ENCODE results near the gene EXT2.

EXT2 gene

GRCh38 chr11:44095506-44096359 is at the start of gene EXT2:
TSS of gene EXT2 (plus strand) at chr11:44095678. CDS start at chr11:44107713, 12,035 bp downstream.
- peak; percentile 66 for DNase-seq

- DNase-seq, result no peak
Observed at GRCh38 chr11:44046182-44046581, 49.3 kb upstream of the EXT2 start.

GRCh38 chr11:44047298-44047697 is 48.2 kb upstream of the EXT2 start:
- no peak for DNase-seq

GRCh38 chr11:44047931-44048431 is 47.5 kb upstream of the EXT2 start, which contains the start of gene ACCSL:
TSS of gene ACCSL (plus strand) at chr11:44047981. CDS start at chr11:44048037, 56 bp downstream.
- no peak for DNase-seq

DNA sequence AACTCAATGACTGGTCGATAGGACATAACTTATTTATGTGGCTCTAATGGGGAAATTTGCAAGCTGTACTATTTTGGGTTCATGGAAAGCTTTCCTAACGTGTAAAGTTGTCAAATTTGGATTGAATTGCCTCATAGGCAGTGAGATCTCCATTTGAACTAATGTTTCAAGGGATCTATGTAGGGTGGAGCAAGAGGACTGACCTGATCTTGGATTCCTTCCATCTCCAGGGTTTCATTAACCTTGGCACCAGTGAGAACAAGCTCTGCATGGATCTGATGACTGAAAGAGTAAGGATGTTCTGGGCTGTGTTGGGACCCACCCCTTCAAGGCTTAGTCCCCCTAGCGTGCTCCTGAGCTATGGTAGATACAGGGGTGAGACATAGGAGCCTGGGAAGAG is 45.6 kb upstream of the EXT2 start:
- no peak for DNase-seq

GRCh38 chr11:44051171-44051570 is 44.3 kb upstream of the EXT2 start:
- DNase-seq, result no peak

GRCh38 chr11:44057340-44057739 is 38.1 kb upstream of the EXT2 start:
- no peak for DNase-seq

DNA sequence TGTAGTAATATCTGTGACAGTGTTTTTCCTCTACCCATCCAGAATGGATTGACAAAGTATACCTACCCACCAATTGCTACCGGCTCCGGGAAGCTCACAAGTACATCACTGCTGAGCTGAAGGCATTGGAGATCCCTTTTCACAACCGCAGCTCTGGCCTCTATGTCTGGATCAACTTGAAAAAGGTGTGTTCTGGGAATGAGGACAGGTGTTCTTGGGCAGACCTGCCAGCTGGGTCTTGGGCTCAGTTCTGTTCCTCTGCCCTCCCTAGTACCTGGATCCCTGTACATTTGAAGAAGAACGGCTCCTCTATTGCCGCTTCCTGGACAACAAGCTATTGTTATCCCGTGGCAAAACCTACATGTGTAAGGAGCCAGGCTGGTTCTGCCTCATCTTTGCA is 37.2 kb upstream of the EXT2 start:
- DNase-seq, result no peak

DNA sequence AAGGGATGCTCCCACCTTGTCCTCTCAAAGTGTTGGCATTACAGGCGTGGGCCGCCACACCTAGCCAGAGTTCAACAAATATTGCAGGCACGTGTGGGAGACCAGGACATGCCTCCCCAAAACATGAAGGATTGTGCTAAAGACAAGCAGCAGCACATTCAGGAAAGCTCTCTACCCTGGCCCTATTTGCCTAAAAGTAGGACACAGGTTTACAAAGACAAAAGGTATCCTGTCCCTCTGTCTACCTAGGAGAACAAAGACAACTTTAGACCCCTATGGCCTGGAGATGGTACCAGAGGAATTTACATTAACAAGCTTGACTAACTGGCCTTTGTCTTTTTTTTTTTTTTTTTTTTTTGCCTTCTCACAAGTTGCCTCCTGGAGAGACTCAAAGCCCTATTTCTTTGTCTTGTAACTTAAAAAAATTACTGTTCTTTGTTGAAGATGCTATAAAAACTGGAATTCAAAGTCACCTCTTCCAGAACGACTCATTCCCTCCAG is 30.3 kb upstream of the EXT2 start:
- DNase-seq, result no peak

GRCh38 chr11:44065841-44066731 is 29.4 kb upstream of the EXT2 start, which contains the start of gene ACCS:
TSS of gene ACCS (plus strand) at chr11:44066270. CDS start at chr11:44067628, 1,358 bp downstream.
- DNase-seq, result peak; percentile 89

- no peak for DNase-seq
Observed at GRCh38 chr11:44066732-44067141, 28.7 kb upstream of the EXT2 start.

GRCh38 chr11:44067266-44067665 is 28.2 kb upstream of the EXT2 start:
- no peak for DNase-seq

GRCh38 chr11:44068180-44068579 is 27.3 kb upstream of the EXT2 start:
- DNase-seq, result no peak

GRCh38 chr11:44071157-44071556 is 24.3 kb upstream of the EXT2 start:
- DNase-seq, result no peak

DNA sequence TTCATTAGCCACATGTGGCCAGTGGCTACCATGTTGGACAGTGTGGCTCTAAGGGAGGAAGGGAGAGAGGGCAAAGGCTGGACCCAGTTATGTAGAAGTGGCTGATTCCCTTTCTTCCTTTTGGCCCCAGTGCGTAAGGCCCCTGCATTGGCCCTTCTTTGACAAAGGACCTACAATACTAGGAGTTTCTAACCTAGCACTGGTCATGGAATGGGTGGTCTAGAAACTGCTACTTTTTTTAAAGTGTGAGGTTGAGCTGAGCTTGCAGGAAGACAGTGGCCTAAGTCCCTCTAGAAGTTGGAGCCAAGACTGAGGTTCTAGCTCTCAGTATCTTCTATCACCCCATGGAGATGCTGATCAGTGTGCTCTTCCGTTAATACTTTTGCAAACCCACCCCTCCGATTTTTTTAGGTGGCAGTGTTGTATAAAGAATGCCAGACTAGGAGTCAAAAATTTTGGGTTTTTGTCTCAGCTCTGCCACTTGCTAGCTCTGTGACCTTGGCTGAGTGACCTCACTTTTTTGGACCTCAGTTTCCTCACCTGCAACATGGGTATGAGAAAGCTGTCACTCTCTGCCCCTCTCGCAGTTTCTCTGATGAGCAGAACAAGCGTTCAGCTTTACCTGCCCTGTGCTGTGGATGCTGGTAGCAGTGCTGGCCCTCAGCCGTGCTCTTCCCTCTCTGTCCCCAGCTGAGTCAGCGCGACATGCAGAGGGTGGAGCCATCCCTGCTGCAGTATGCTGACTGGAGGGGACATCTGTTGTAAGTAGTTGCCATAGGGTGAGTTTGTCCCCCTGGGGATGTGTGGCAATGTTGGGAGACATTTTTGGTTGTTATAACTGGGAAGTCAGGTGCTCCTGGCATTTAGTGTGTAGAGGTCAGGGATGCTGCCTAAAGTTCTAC is 22.5 kb upstream of the EXT2 start:
- DNase-seq, result no peak

- DNase-seq, result no peak
Observed at GRCh38 chr11:44078794-44079193, 16.7 kb upstream of the EXT2 start.

GRCh38 chr11:44079376-44079775 is 16.1 kb upstream of the EXT2 start:
- no peak for DNase-seq

DNA sequence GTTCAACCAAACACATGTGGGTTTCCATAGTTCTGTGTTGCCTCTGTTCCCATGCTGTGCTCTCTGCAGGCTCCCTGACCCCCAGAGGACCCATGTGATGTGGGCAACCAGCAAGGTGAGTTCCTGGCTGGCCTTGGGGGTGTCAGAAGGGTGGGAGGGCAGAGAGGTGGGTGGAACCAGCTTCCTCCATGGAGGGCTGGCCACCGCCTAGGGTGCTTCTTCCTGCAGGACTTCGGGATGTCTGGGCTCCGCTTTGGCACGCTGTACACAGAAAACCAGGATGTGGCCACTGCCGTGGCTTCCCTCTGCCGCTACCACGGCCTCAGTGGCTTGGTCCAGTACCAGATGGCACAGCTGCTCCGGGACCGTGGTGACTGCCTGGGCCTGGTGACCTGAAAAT is 14.5 kb upstream of the EXT2 start:
- DNase-seq, result no peak

DNA sequence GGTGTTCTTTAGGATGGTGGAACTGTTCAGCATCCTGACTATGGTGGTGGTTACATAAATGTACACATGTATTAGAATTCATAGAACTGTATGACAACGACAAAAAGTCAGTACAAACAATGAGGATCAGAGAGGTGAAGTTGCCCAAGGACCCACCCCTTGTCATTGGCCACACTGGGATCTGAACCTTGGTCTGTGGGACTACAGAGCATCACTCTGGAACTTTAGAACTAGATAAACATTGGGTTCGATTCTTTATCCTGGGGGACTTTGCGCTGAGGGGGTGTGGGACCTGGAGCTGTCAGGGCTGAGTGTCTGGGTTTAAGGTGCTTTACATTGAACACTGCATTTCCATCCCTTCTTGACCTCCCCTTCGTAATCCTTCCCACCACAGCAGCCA is 12.8 kb upstream of the EXT2 start:
- no peak for DNase-seq

GRCh38 chr11:44083433-44083832 is 12.0 kb upstream of the EXT2 start:
- no peak for DNase-seq

DNA sequence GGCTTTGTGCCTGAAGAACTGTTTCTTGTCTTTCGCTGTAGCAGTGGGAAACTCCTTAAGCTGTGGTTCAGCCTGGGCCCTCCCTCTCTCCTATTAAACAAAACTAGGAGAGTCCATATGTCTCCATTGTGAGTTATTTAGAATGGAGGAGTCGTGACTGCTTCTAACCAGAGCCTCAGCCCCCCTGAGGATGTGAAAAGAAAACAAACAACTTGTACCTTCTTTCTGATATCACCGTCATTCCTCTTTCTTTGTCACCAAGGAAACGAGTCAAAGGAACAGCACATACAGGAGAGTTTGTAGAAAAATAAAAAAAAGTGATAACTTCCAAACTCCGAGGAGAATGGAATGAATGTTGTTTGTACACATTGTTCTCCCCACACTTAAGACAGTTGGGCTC is 11.6 kb upstream of the EXT2 start:
- DNase-seq, result no peak

DNA sequence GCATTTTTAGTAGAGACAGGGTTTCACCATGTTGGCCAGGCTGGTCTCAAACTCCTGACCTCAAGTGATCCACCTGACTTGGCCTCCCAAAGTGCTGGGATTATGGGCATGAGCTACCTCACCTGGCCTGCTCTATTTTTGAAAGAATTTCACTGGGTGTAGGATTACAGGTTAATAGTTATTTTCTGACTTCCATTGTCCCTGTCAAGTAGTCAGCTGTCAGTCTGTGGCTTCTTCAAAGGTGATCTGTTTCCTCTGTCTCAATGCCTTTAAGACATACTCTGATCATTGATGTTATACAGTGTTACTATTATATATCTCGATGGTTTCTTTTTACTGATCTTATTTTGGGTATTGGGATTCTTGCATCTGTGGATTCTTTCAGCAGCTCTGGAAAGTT is 10.1 kb upstream of the EXT2 start:
- DNase-seq, result no peak
